SK-N-SH (cell line): ENCODE measurements around the gene PIAS3. TPM values are rescaled to one million over a fixed set of nuclear protein-coding genes. Genes with fewer than 3 reads are reported as not detected.
"Not testable (repeated sequence)": the region's sequence is repeated elsewhere in the genome, so short reads cannot be mapped to it uniquely, and the experiment has no call there.

Experiments
- CTCF ChIA-PET: fragments of 300-600, 350-600 bp; formaldehyde crosslinking; extraction: SDS; loops from one replicate; lab custom pipeline; 2021; lab: Yijun Ruan, JAX
- POLR2A ChIA-PET: fragments of 350-600 bp; sonication (Branson Sonifier 250); formaldehyde crosslinking; extraction: SDS; loops from one replicate; lab custom pipeline; 2020; ENCODE audit warnings: antibody characterized with exemption, inconsistent platforms; lab: Yijun Ruan, JAX
- DNase-seq: peaks from one replicate; pipeline ENCODE4 v3.0.0; 2012
- H2AFZ ChIP-seq: fragments of 200-600 bp; sonication (generic); 2 replicates; pipeline ENCODE4 v1.8.1; 2016; ENCODE audit warnings: antibody characterized with exemption, mild to moderate bottlenecking, low read depth
- H3F3A ChIP-seq: fragments of 200-600 bp; sonication (generic); replicated peaks from 2 replicates; pipeline ENCODE3; 2016; ENCODE audit warnings: antibody characterized with exemption, mild to moderate bottlenecking; ENCODE audit not compliant: insufficient read depth
- H3K27ac ChIP-seq, 2 experiments: fragments of 200-500 bp in 1 of 2; fragments of 200-600 bp in 1 of 2; sonication (Bioruptor generic) in 1 of 2; sonication (generic), shearing (Covaris generic) in 1 of 2; 2 replicates each; pipeline versions ENCODE4 v1.5.1 to v1.6.1; 2014 to 2016; ENCODE audit warnings: low read depth in 2 of 2, inconsistent platforms in 1 of 2, low read length in 1 of 2, mild to moderate bottlenecking in 1 of 2, mixed read lengths in 1 of 2
- H3K27me3 ChIP-seq: fragments of 200-600 bp; sonication (generic), shearing (Covaris generic); 2 replicates; pipeline ENCODE4 v1.6.1; 2016; ENCODE audit warnings: mixed run types; ENCODE audit not compliant: insufficient read depth
- H3K36me3 ChIP-seq, 2 experiments: fragments of 200-500 bp in 1 of 2; fragments of 200-600 bp in 1 of 2; sonication (Bioruptor generic) in 1 of 2; sonication (generic) in 1 of 2; replicated peaks in 1 of 2; 2 replicates each; pipeline versions ENCODE3 to v1.5.1; 2014 to 2016; ENCODE audit warnings: low read length in 1 of 2, mild to moderate bottlenecking in 1 of 2; ENCODE audit not compliant: insufficient read depth in 2 of 2, control insufficient read depth in 1 of 2
- H3K4me1 ChIP-seq, 2 experiments: fragments of 200-500 bp in 1 of 2; fragments of 200-600 bp in 1 of 2; sonication (Bioruptor generic) in 1 of 2; sonication (generic), shearing (Covaris generic) in 1 of 2; 2 replicates each; pipeline versions ENCODE4 v1.5.1 to v1.6.1; 2014 to 2016; ENCODE audit warnings: low read depth in 1 of 2, low read length in 1 of 2, mixed run types in 1 of 2; ENCODE audit not compliant: insufficient read depth in 2 of 2, control insufficient read depth in 1 of 2
- H3K4me2 ChIP-seq: fragments of 200-600 bp; sonication (generic), shearing (Covaris generic); 2 replicates; pipeline ENCODE4 v1.6.1; 2017; ENCODE audit warnings: mixed run types
- H3K4me3 ChIP-seq, 2 experiments: fragments of 200-500 bp in 1 of 2; fragments of 200-600 bp in 1 of 2; sonication (Bioruptor generic) in 1 of 2; sonication (generic), shearing (Covaris generic) in 1 of 2; 2 replicates each; pipeline versions ENCODE4 v1.5.1 to v1.8.1; 2014 to 2016; ENCODE audit warnings: low read depth in 2 of 2, inconsistent platforms in 1 of 2, low read length in 1 of 2, mild to moderate bottlenecking in 1 of 2, mixed read lengths in 1 of 2, moderate library complexity in 1 of 2
- H3K79me2 ChIP-seq: fragments of 200-600 bp; sonication (generic); 2 replicates; pipeline ENCODE4 v1.8.1; 2017; ENCODE audit warnings: mild to moderate bottlenecking; ENCODE audit not compliant: insufficient read depth
- H3K9ac ChIP-seq: fragments of 200-600 bp; sonication (generic); 2 replicates; pipeline ENCODE4 v1.6.1; 2017; ENCODE audit warnings: mixed run types
- H3K9me2 ChIP-seq: fragments of 200-600 bp; sonication (generic); 2 replicates; pipeline ENCODE4 v1.6.1; 2017; ENCODE audit warnings: mixed run types
- H3K9me3 ChIP-seq: fragments of 200-600 bp; sonication (generic); 2 replicates; pipeline ENCODE4 v1.6.1; 2017; ENCODE audit warnings: mixed run types, mild to moderate bottlenecking, moderate library complexity
- H4K20me1 ChIP-seq: fragments of 200-600 bp; sonication (generic); 2 replicates; pipeline ENCODE4 v1.6.1; 2017; ENCODE audit warnings: mild to moderate bottlenecking, mixed run types; ENCODE audit not compliant: insufficient read depth
- ELF1 ChIP-seq: IDR thresholded peaks from 2 replicates; pipeline ENCODE4 v1.4.0; 2012
- FOSL2 ChIP-seq: IDR thresholded peaks from 2 replicates; pipeline ENCODE4 v1.4.0; 2012; ENCODE audit warnings: low read depth, mild to moderate bottlenecking, moderate library complexity, borderline replicate concordance
- SMC3 ChIP-seq: IDR thresholded peaks from 2 replicates; pipeline ENCODE4 v1.6.1; 2012; ENCODE audit warnings: low read depth, low read length, improper control_type of control experiment
- TAF1 ChIP-seq: IDR thresholded peaks from 2 replicates; pipeline ENCODE4 v1.6.1; 2012; ENCODE audit warnings: low read depth, mild to moderate bottlenecking, low read length, moderate library complexity, borderline replicate concordance
- WGBS: methylation state at CpG from one replicate; pipeline ENCODE4 v1.1.6; 2017; ENCODE audit warnings: low lambda C conversion rate; 5-methylcytosine and 5-hydroxymethylcytosine counted together
- polyA plus RNA-seq, 3 experiments: library from polyadenylated mRNA; depleted of rRNA; stranded (reverse); fragments of >200 nt; gene quantifications; 2 replicates each; pipeline ENCODE4 v1.2.3, GENCODE V29; 2012
- TF ChIP-seq, protein P1 (sequence below): IDR thresholded peaks from 2 replicates; pipeline ENCODE4 v1.4.0; 2012; ENCODE audit warnings: low read depth, borderline replicate concordance
- TF ChIP-seq, protein P2 (sequence below): IDR thresholded peaks from 2 replicates; pipeline ENCODE4 v1.4.0; 2012; ENCODE audit warnings: low read depth
- TF ChIP-seq, protein P3 (sequence below): IDR thresholded peaks from 2 replicates; pipeline ENCODE4 v1.6.1; 2012; ENCODE audit warnings: mild to moderate bottlenecking, low read depth, low read length, moderate library complexity

PIAS3 gene
- polyA plus RNA-seq, 1 of the 3 experiments (the other 2 are of a cell fraction), result 35.5 TPM

DNA sequence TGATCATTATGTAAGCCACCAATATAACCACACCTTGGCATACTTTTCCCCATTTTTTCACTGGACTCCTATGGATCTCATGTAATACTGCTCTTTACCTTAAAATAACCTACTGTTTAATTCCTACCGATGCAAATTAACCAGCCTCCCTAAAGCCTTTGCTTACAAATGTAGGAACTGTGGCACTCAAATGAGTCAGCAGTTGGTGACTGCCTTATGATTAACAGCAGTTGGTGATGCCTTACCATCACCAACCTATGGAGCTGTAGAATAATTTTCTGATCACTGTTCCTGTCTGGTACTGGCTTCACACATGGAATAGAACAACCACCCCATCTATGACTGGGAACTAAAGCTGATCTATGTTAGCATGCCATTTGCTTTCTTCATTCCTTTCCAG, 21.2 kb downstream of the PIAS3 start:
- ChIA-PET CTCF (interaction anchor here (1.2 kb wide), 1 partner anchor 10 kb away, joined by 3 read pairs; no protein-coding TSS in a partner anchor), POLR2A (no interaction called here)
- H3K27me3 ChIP-seq, result no peaks in the 10 kb centered on the region
- H3K4me3 ChIP-seq, result no peak overlapping the region
- no peaks in the 10 kb centered on the region for H3K4me1 ChIP-seq
- DNase-seq, result no peak
- H3K9ac ChIP-seq, result no peak overlapping the region
- no peaks in the 10 kb centered on the region for H3K9me2 ChIP-seq
- no peaks in the 10 kb centered on the region; the same call in 1 of the 2 replicates for H3K79me2 ChIP-seq
- H3F3A ChIP-seq, result peaks cover 10% of the 10 kb centered on the region
- H2AFZ ChIP-seq, result no peak overlapping the region
- no peaks in the 10 kb centered on the region for H4K20me1 ChIP-seq
- 100% methylated on average over 1 of the region's 1 CpG for WGBS
- H3K36me3 ChIP-seq, result peaks cover 67 to 79% of the 10 kb centered on the region in 2 experiments
- TF ChIP-seq, protein P1, sequence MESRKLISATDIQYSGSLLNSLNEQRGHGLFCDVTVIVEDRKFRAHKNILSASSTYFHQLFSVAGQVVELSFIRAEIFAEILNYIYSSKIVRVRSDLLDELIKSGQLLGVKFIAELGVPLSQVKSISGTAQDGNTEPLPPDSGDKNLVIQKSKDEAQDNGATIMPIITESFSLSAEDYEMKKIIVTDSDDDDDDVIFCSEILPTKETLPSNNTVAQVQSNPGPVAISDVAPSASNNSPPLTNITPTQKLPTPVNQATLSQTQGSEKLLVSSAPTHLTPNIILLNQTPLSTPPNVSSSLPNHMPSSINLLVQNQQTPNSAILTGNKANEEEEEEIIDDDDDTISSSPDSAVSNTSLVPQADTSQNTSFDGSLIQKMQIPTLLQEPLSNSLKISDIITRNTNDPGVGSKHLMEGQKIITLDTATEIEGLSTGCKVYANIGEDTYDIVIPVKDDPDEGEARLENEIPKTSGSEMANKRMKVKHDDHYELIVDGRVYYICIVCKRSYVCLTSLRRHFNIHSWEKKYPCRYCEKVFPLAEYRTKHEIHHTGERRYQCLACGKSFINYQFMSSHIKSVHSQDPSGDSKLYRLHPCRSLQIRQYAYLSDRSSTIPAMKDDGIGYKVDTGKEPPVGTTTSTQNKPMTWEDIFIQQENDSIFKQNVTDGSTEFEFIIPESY, result no peak
- TF ChIP-seq, protein P2, sequence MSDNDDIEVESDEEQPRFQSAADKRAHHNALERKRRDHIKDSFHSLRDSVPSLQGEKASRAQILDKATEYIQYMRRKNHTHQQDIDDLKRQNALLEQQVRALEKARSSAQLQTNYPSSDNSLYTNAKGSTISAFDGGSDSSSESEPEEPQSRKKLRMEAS, result no peak
- no peak for TF ChIP-seq ELF1
- no peak for TF ChIP-seq TAF1
- TF ChIP-seq FOSL2, result no peak
- TF ChIP-seq, all 33 proteins: peak for 0
- H3K27ac ChIP-seq, result no peak overlapping the region
- H3K9me3 ChIP-seq, result no peaks in the 10 kb centered on the region
- no peak overlapping the region for H3K4me2 ChIP-seq

DNA sequence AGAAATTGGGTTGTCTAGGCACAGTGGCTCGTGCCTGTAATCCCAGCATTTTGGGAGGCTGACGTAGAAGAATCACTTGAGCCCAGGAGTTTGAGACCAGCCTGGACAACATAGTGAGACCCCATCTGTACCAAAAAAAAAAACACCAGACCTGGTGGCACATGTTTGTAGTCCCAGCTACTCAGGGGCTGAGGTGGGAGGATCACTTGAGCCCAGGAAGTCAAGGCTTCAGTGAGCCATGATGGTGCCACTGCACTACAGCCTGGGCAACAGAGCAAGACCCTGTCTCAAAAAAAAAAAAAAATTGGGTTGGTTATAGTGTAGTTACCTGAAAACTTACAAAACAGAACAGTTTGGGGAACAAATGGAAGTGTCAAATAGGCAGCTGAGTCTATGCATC, 28.1 kb downstream of the PIAS3 start:
- not testable (repeated sequence) for H3F3A ChIP-seq, H3K27ac ChIP-seq, H3K9ac ChIP-seq, H3K4me1 ChIP-seq, DNase-seq, H3K4me3 ChIP-seq, H3K4me2 ChIP-seq, H3K27me3 ChIP-seq, H3K9me2 ChIP-seq, H2AFZ ChIP-seq, H3K9me3 ChIP-seq, H4K20me1 ChIP-seq
- ChIA-PET POLR2A (interaction anchor here (0.6 to 0.7 kb wide), 2 partner anchors 18 to 106 kb away, joined by 3 to 4 read pairs; no protein-coding TSS in a partner anchor), CTCF (interaction anchor here (10.4 kb wide), 1 partner anchor 15 kb away, joined by 121 read pairs; the partner anchor contains the start of gene NUDT17)
- Histone ChIP-seq H3K36me3 (peaks cover 69 to 71% of the 10 kb centered on the region in 2 experiments), H3K79me2 (peaks cover 20% of the 10 kb centered on the region)
- WGBS, result 93% methylated on average over 2 of the region's 2 CpGs

DNA sequence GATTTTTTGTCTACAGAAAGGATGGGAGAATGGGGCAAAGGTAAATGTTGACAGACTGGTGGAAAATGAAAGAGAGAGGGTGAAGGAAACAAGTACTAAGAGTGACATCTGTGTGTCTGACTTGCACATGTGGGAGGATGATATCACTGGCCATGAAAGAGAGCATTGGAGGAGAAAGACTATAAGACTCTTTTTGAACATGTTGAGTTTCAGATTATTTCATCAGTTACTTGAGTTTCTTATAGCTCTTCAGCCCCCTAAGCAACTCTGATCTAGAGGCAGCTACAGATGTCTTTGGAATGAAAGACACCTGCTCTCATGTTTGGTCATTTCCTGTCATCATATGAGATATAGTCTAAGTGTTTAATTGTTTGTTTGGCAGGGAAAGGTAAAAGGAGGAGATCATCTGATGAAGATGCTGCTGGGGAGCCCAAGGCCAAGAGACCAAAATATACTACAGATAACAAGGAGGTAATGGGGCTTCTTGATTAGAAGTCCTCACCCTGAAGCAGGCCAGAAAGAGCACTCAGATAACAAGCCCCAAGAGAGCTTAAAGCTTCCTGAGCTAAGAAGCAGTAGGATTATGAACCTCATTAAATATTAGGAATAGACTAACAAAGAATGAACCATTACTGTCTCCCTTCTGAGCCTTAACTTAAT, 30.4 kb downstream of the PIAS3 start:
- no peak overlapping the region for H3K4me3 ChIP-seq
- no peaks in the 10 kb centered on the region for H3K9me2 ChIP-seq
- no peak overlapping the region for H3K9ac ChIP-seq
- POLR2A ChIA-PET, result interaction anchor here (0.6 kb wide), 1 partner anchor 100 kb away, joined by 5 read pairs; no protein-coding TSS in a partner anchor
- H3K4me1 ChIP-seq, result peaks cover 0 to 12% of the 10 kb centered on the region in 2 experiments; a peak in 2 of 4 replicates
- H2AFZ ChIP-seq, result no peak overlapping the region
- no peak overlapping the region for H3K4me2 ChIP-seq
- H3K9me3 ChIP-seq, result no peaks in the 10 kb centered on the region
- H3K27ac ChIP-seq, result no peak overlapping the region
- peaks cover 14% of the 10 kb centered on the region for H3F3A ChIP-seq
- TF ChIP-seq, protein P3, sequence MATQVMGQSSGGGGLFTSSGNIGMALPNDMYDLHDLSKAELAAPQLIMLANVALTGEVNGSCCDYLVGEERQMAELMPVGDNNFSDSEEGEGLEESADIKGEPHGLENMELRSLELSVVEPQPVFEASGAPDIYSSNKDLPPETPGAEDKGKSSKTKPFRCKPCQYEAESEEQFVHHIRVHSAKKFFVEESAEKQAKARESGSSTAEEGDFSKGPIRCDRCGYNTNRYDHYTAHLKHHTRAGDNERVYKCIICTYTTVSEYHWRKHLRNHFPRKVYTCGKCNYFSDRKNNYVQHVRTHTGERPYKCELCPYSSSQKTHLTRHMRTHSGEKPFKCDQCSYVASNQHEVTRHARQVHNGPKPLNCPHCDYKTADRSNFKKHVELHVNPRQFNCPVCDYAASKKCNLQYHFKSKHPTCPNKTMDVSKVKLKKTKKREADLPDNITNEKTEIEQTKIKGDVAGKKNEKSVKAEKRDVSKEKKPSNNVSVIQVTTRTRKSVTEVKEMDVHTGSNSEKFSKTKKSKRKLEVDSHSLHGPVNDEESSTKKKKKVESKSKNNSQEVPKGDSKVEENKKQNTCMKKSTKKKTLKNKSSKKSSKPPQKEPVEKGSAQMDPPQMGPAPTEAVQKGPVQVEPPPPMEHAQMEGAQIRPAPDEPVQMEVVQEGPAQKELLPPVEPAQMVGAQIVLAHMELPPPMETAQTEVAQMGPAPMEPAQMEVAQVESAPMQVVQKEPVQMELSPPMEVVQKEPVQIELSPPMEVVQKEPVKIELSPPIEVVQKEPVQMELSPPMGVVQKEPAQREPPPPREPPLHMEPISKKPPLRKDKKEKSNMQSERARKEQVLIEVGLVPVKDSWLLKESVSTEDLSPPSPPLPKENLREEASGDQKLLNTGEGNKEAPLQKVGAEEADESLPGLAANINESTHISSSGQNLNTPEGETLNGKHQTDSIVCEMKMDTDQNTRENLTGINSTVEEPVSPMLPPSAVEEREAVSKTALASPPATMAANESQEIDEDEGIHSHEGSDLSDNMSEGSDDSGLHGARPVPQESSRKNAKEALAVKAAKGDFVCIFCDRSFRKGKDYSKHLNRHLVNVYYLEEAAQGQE, result no peak
- TF ChIP-seq SMC3, result no peak
- peaks cover 43% of the 10 kb centered on the region for H3K79me2 ChIP-seq
- H3K36me3 ChIP-seq, result peaks cover 56 to 59% of the 10 kb centered on the region in 2 experiments
- no peaks in the 10 kb centered on the region for H4K20me1 ChIP-seq
- no peaks in the 10 kb centered on the region for H3K27me3 ChIP-seq
- CTCF ChIA-PET, result interaction anchor here (1.2 to 10.4 kb wide), 3 partner anchors 17 to 149 kb away, joined by 3 to 121 read pairs (median 7); partner anchors contain the start of gene NUDT17
- DNase-seq, result no peak
